ENCODE data around the gene RAD51. TPM values are rescaled to one million over a fixed set of nuclear protein-coding genes. Genes with fewer than 3 reads are reported as not detected.

RAD51 gene
- total RNA-seq, 1 donor, result 1.8 TPM

- H3K27ac ChIP-seq (ENCODE audit: low read depth, low read length), result no peak overlapping the region
- H3K79me2 ChIP-seq (ENCODE audit: insufficient read depth, low read length), result no peaks in the 10 kb centered on the region
- no peak for TF ChIP-seq CTCF (IDR thresholded peaks at IDR 0.05; ENCODE audit: extremely low read depth, low read depth, low read length)
- no peaks in the 10 kb centered on the region for H3K27me3 ChIP-seq (ENCODE audit: insufficient read depth, low read length)
- no peaks in the 10 kb centered on the region for H3K36me3 ChIP-seq (ENCODE audit: insufficient read depth, low read length)
- no peak overlapping the region for H2AFZ ChIP-seq (ENCODE audit: low read length)
- H3K9me3 ChIP-seq (ENCODE audit: low read depth, low read length), result no peaks in the 10 kb centered on the region
- no peak for DNase-seq (ENCODE audit: insufficient read length, low spot score, missing footprints)
- H3K4me2 ChIP-seq (ENCODE audit: insufficient read depth, low read length), result no peak overlapping the region
- H3K4me1 ChIP-seq (ENCODE audit: insufficient read depth, low read length), result no peaks in the 10 kb centered on the region
- H4K20me1 ChIP-seq (ENCODE audit: insufficient read depth, low read length), result no peaks in the 10 kb centered on the region
- no peak overlapping the region for H3K4me3 ChIP-seq (ENCODE audit: insufficient read depth, low read length)
Measured at GRCh38 chr15:40684381-40684780, 10.6 kb upstream of the RAD51 start.

GRCh38 chr15:40685376-40685775 is 9.6 kb upstream of the RAD51 start:
- Histone ChIP-seq H3K4me2 (ENCODE audit: insufficient read depth, low read length) (no peak overlapping the region), H3K4me3 (ENCODE audit: insufficient read depth, low read length) (no peak overlapping the region), H3K36me3 (ENCODE audit: insufficient read depth, low read length) (no peaks in the 10 kb centered on the region), H4K20me1 (ENCODE audit: insufficient read depth, low read length) (no peaks in the 10 kb centered on the region), H3K79me2 (ENCODE audit: insufficient read depth, low read length) (no peaks in the 10 kb centered on the region), H3K27me3 (ENCODE audit: insufficient read depth, low read length) (no peaks in the 10 kb centered on the region), H3K4me1 (ENCODE audit: insufficient read depth, low read length) (no peaks in the 10 kb centered on the region), H2AFZ (ENCODE audit: low read length) (no peak overlapping the region), H3K27ac (ENCODE audit: low read depth, low read length) (no peak overlapping the region), H3K9me3 (ENCODE audit: low read depth, low read length) (no peaks in the 10 kb centered on the region)
- no peak for DNase-seq (ENCODE audit: insufficient read length, low spot score, missing footprints)
- no peak for TF ChIP-seq CTCF (IDR thresholded peaks at IDR 0.05; ENCODE audit: extremely low read depth, low read depth, low read length)

- no peak overlapping the region for H3K4me3 ChIP-seq (ENCODE audit: insufficient read depth, low read length)
- peaks cover 7% of the 10 kb centered on the region for H3K4me1 ChIP-seq (ENCODE audit: insufficient read depth, low read length)
- no peak overlapping the region for H3K27ac ChIP-seq (ENCODE audit: low read depth, low read length)
- no peak for DNase-seq (ENCODE audit: insufficient read length, low spot score, missing footprints)
- H3K79me2 ChIP-seq (ENCODE audit: insufficient read depth, low read length), result peaks cover 7% of the 10 kb centered on the region
- H3K36me3 ChIP-seq (ENCODE audit: insufficient read depth, low read length), result peaks cover 8% of the 10 kb centered on the region
- H2AFZ ChIP-seq (ENCODE audit: low read length), result no peak overlapping the region
- H3K27me3 ChIP-seq (ENCODE audit: insufficient read depth, low read length), result no peaks in the 10 kb centered on the region
- H4K20me1 ChIP-seq (ENCODE audit: insufficient read depth, low read length), result no peaks in the 10 kb centered on the region
- H3K4me2 ChIP-seq (ENCODE audit: insufficient read depth, low read length), result no peak overlapping the region
- TF ChIP-seq CTCF (IDR thresholded peaks at IDR 0.05; ENCODE audit: extremely low read depth, low read depth, low read length), result no peak
- no peaks in the 10 kb centered on the region for H3K9me3 ChIP-seq (ENCODE audit: low read depth, low read length)
Measured at GRCh38 chr15:40688932-40689799, 5.8 kb upstream of the RAD51 start.

GRCh38 chr15:40691737-40692136 is 3.2 kb upstream of the RAD51 start:
- Histone ChIP-seq H3K4me3 (ENCODE audit: insufficient read depth, low read length) (no peak overlapping the region), H3K79me2 (ENCODE audit: insufficient read depth, low read length) (peaks cover 19% of the 10 kb centered on the region), H3K4me2 (ENCODE audit: insufficient read depth, low read length) (no peak overlapping the region), H3K9me3 (ENCODE audit: low read depth, low read length) (no peaks in the 10 kb centered on the region), H3K4me1 (ENCODE audit: insufficient read depth, low read length) (peaks cover 15% of the 10 kb centered on the region), H4K20me1 (ENCODE audit: insufficient read depth, low read length) (no peaks in the 10 kb centered on the region), H3K36me3 (ENCODE audit: insufficient read depth, low read length) (peaks cover 8% of the 10 kb centered on the region), H2AFZ (ENCODE audit: low read length) (no peak overlapping the region), H3K27me3 (ENCODE audit: insufficient read depth, low read length) (no peaks in the 10 kb centered on the region), H3K27ac (ENCODE audit: low read depth, low read length) (no peak overlapping the region)
- DNase-seq (ENCODE audit: insufficient read length, low spot score, missing footprints), result no peak
- no peak for TF ChIP-seq CTCF (IDR thresholded peaks at IDR 0.05; ENCODE audit: extremely low read depth, low read depth, low read length)
